MM.1S (cell line): ENCODE data around the gene GEMIN4.
"Not testable (repeated sequence)": the region's sequence is repeated elsewhere in the genome, so short reads cannot be mapped to it uniquely, and the experiment has no call there.

Experiments
- DNase-seq: peaks from one replicate; pipeline ENCODE4 v3.0.0-alpha.2; 2015
- H2AFZ ChIP-seq: fragments of 300-600 bp; sonication (generic); 2 replicates; pipeline ENCODE4 v1.6.0; 2016; ENCODE audit warnings: antibody characterized with exemption, low read length
- H3F3A ChIP-seq: fragments of 300-600 bp; sonication (generic); 2 replicates; pipeline ENCODE4 v1.6.1; 2016; ENCODE audit warnings: mild to moderate bottlenecking, antibody characterized with exemption, low read length, moderate library complexity, mixed read lengths; ENCODE audit not compliant: insufficient read depth
- H3K27ac ChIP-seq: fragments of 300-600 bp; sonication (generic); 2 replicates; pipeline ENCODE4 v1.5.1; 2016; ENCODE audit warnings: mild to moderate bottlenecking, low read length
- H3K27me3 ChIP-seq: fragments of 300-600 bp; sonication (generic); replicated peaks from 2 replicates; pipeline ENCODE4 v1.6.0; 2016; ENCODE audit warnings: low read length; ENCODE audit not compliant: insufficient read depth
- H3K36me3 ChIP-seq: fragments of 300-600 bp; sonication (generic); replicated peaks from 2 replicates; pipeline ENCODE4 v1.6.1; 2016; ENCODE audit warnings: mild to moderate bottlenecking, low read length, mixed read lengths; ENCODE audit not compliant: insufficient read depth
- H3K4me1 ChIP-seq: fragments of 300-600 bp; sonication (generic); 2 replicates; pipeline ENCODE4 v1.6.1; 2016; ENCODE audit warnings: low read length, mixed read lengths
- H3K4me2 ChIP-seq: fragments of 300-600 bp; sonication (generic); 2 replicates; pipeline ENCODE4 v1.6.0; 2016; ENCODE audit warnings: low read depth, low read length
- H3K4me3 ChIP-seq: fragments of 300-600 bp; sonication (generic); 2 replicates; pipeline ENCODE4 v1.5.1; 2016; ENCODE audit warnings: low read length, mixed read lengths
- H3K79me2 ChIP-seq: fragments of 300-600 bp; sonication (generic); 2 replicates; pipeline ENCODE4 v1.6.1; 2016; ENCODE audit warnings: mixed run types, low read length, mixed read lengths
- H3K9ac ChIP-seq: fragments of 300-600 bp; sonication (generic); 2 replicates; pipeline ENCODE4 v1.6.1; 2016; ENCODE audit warnings: low read length, mixed read lengths
- H3K9me2 ChIP-seq: fragments of 300-600 bp; sonication (generic); replicated peaks from 2 replicates; pipeline ENCODE4 v1.6.1; 2016; ENCODE audit warnings: mild to moderate bottlenecking, low read length, mixed read lengths; ENCODE audit not compliant: insufficient read depth
- H3K9me3 ChIP-seq: fragments of 300-600 bp; sonication (generic); replicated peaks from 2 replicates; pipeline ENCODE4 v1.6.1; 2016; ENCODE audit warnings: mild to moderate bottlenecking, low read length, mixed read lengths; ENCODE audit not compliant: insufficient read depth
- H4K20me1 ChIP-seq: fragments of 300-600 bp; sonication (generic); 2 replicates; pipeline ENCODE4 v1.6.1; 2016; ENCODE audit warnings: mild to moderate bottlenecking, low read length, moderate library complexity, mixed read lengths; ENCODE audit not compliant: insufficient read depth
- CTCF ChIP-seq: fragments of 300-600 bp; sonication (generic); IDR thresholded peaks from 2 replicates; pipeline ENCODE4 v1.5.1; 2016; ENCODE audit warnings: antibody characterized with exemption, low read length, mixed read lengths
- EZH2 ChIP-seq: fragments of 300-600 bp; sonication (generic); optimal IDR thresholded peaks from 2 replicates; pipeline ENCODE3; 2017; ENCODE audit warnings: low read depth, mild to moderate bottlenecking, antibody characterized with exemption, low read length, mixed read lengths
- EZH2phosphoT487 ChIP-seq: fragments of 300-600 bp; sonication (generic); IDR thresholded peaks from 2 replicates; pipeline ENCODE4 v1.6.1; 2018; ENCODE audit warnings: antibody characterized with exemption, low read length

GEMIN4 gene

GRCh38 chr17:699345-699744 lies 52.7 kb downstream of the GEMIN4 start:
- Histone ChIP-seq H3K27me3 (no peaks in the 10 kb centered on the region), H3K9me3 (no peaks in the 10 kb centered on the region), H3K4me2 (no peak overlapping the region), H3F3A (no peaks in the 10 kb centered on the region), H3K27ac (no peak overlapping the region), H4K20me1 (no peaks in the 10 kb centered on the region; the same call in 1 of the 2 replicates), H2AFZ (no peak overlapping the region), H3K4me3 (no peak overlapping the region), H3K79me2 (peaks cover 10% of the 10 kb centered on the region), H3K4me1 (no peaks in the 10 kb centered on the region), H3K36me3 (no peaks in the 10 kb centered on the region), H3K9ac (no peak overlapping the region), H3K9me2 (no peaks in the 10 kb centered on the region)
- no peak for DNase-seq
- TF ChIP-seq EZH2 (no peak), CTCF (no peak)

- DNase-seq, H3K9me2 ChIP-seq, H3K9ac ChIP-seq, H3K9me3 ChIP-seq, H3K4me1 ChIP-seq, H2AFZ ChIP-seq, H3K27me3 ChIP-seq, H3K4me3 ChIP-seq, H3K36me3 ChIP-seq, H3F3A ChIP-seq, H3K79me2 ChIP-seq, H3K4me2 ChIP-seq, H4K20me1 ChIP-seq, H3K27ac ChIP-seq: not testable (repeated sequence)
Observed at GRCh38 chr17:698096-698495, 54.0 kb downstream of the GEMIN4 start.

- H4K20me1 ChIP-seq: no peaks in the 10 kb centered on the region; the same call in 1 of the 2 replicates
- H3F3A ChIP-seq: no peaks in the 10 kb centered on the region
- H3K4me2 ChIP-seq: no peak overlapping the region
- no peak overlapping the region for H2AFZ ChIP-seq
- DNase-seq: no peak
- no peaks in the 10 kb centered on the region for H3K79me2 ChIP-seq
- no peak overlapping the region for H3K27ac ChIP-seq
- TF ChIP-seq EZH2 (no peak), EZH2phosphoT487 (no peak), CTCF (no peak)
- H3K9me2 ChIP-seq: no peaks in the 10 kb centered on the region
- no peak overlapping the region for H3K4me3 ChIP-seq
- H3K27me3 ChIP-seq: no peaks in the 10 kb centered on the region
- H3K9ac ChIP-seq: no peak overlapping the region
- no peaks in the 10 kb centered on the region for H3K4me1 ChIP-seq
- H3K9me3 ChIP-seq: no peaks in the 10 kb centered on the region
- no peaks in the 10 kb centered on the region for H3K36me3 ChIP-seq
Observed at GRCh38 chr17:697682-698081, 54.4 kb downstream of the GEMIN4 start.

GRCh38 chr17:696369-696768 lies 55.7 kb downstream of the GEMIN4 start:
- DNase-seq: no peak
- no peaks in the 10 kb centered on the region for H3K9me3 ChIP-seq
- no peak overlapping the region for H2AFZ ChIP-seq
- H3K4me3 ChIP-seq: no peak overlapping the region
- no peaks in the 10 kb centered on the region for H3K79me2 ChIP-seq
- no peaks in the 10 kb centered on the region for H3K4me1 ChIP-seq
- no peaks in the 10 kb centered on the region for H3K36me3 ChIP-seq
- no peaks in the 10 kb centered on the region for H3F3A ChIP-seq
- no peak overlapping the region for H3K27ac ChIP-seq
- H3K27me3 ChIP-seq: no peaks in the 10 kb centered on the region
- H4K20me1 ChIP-seq: no peaks in the 10 kb centered on the region; the same call in 1 of the 2 replicates
- H3K9ac ChIP-seq: no peak overlapping the region
- H3K4me2 ChIP-seq: no peak overlapping the region
- TF ChIP-seq EZH2phosphoT487: no peak
- TF ChIP-seq CTCF: no peak
- no peak for TF ChIP-seq EZH2
- no peaks in the 10 kb centered on the region for H3K9me2 ChIP-seq
